ENCODE measurements around the gene SLCO1B1. TPM values are rescaled to one million over a fixed set of nuclear protein-coding genes. Genes with fewer than 3 reads are reported as not detected.
"Not testable (repeated sequence)": the region's sequence is repeated elsewhere in the genome, so short reads cannot be mapped to it uniquely, and the experiment has no call there.

The SLCO1B1 gene
- total and polyA plus RNA-seq, 7 donors, result not detected

GRCh38 chr12:21144309-21144708 lies 13.3 kb downstream of the SLCO1B1 start:
- H3K4me3 ChIP-seq, result no peak overlapping the region

GRCh38 chr12:21149861-21150260 lies 18.9 kb downstream of the SLCO1B1 start:
- H3K27me3 ChIP-seq; H3K27ac ChIP-seq; intact Hi-C loops (cut with DNase I); H3K9me3 ChIP-seq; H3K4me1 ChIP-seq; H3K4me3 ChIP-seq; H3K36me3 ChIP-seq: not testable (repeated sequence)
- 57 to 68% methylated on average over 5 of the region's 5 CpGs for WGBS, 2 donors
- DNase-seq, result peak; percentile 33

More at GRCh38 chr12:21144309-21144708, 13.3 kb downstream of the SLCO1B1 start:
- Histone ChIP-seq H3K36me3 (no peaks in the 10 kb centered on the region), H3K9me3 (peaks cover 0 to 2% (median 0%) of the 10 kb centered on the region in 4 donors), H3K4me1 (no peaks in the 10 kb centered on the region), H3K27ac (no peak overlapping the region), H3K27me3 (no peaks in the 10 kb centered on the region)
- no peak for TF ChIP-seq POLR2AphosphoS5 (IDR thresholded peaks at IDR 0.05)
- no peak for TF ChIP-seq CTCF (IDR thresholded peaks at IDR 0.05)
- no peak for DNase-seq
- intact Hi-C loops (cut with DNase I), result no loop called here

- no peak for DNase-seq
- Histone ChIP-seq H3K27ac (no peak overlapping the region), H3K36me3 (no peaks in the 10 kb centered on the region), H3K9me3 (no peaks in the 10 kb centered on the region), H3K4me1 (no peaks in the 10 kb centered on the region), H3K27me3 (no peaks in the 10 kb centered on the region), H3K4me3 (no peak overlapping the region)
- intact Hi-C loops (cut with DNase I), result no loop called here
- WGBS, 2 donors, result 89 to 94% methylated on average over 3 of the region's 3 CpGs
- no peak for TF ChIP-seq POLR2A (IDR thresholded peaks at IDR 0.05)
- no peak for TF ChIP-seq EP300 (IDR thresholded peaks at IDR 0.05)
- TF ChIP-seq POLR2AphosphoS5 (IDR thresholded peaks at IDR 0.05), result no peak
- no peak for TF ChIP-seq CTCF (IDR thresholded peaks at IDR 0.05)
These were observed 20.2 kb downstream of the SLCO1B1 start for GRCh38 chr12:21151184-21151583.

- TF ChIP-seq POLR2AphosphoS5 (IDR thresholded peaks at IDR 0.05) (no peak), CTCF (IDR thresholded peaks at IDR 0.05) (no peak), POLR2A (IDR thresholded peaks at IDR 0.05) (no peak), EP300 (IDR thresholded peaks at IDR 0.05) (no peak)
- Histone ChIP-seq H3K9me3 (peaks cover 0 to 4% (median 0%) of the 10 kb centered on the region in 4 donors), H3K36me3 (no peaks in the 10 kb centered on the region), H3K4me3 (no peak overlapping the region), H3K4me1 (no peaks in the 10 kb centered on the region), H3K27me3 (no peaks in the 10 kb centered on the region), H3K27ac (no peak overlapping the region)
- 42 to 77% methylated on average over 3 of the region's 3 CpGs for WGBS, 2 donors
- no peak for DNase-seq
- intact Hi-C loops (cut with DNase I), result no loop called here
These were observed 24.7 kb downstream of the SLCO1B1 start for GRCh38 chr12:21155522-21156351.

- TF ChIP-seq EP300 (IDR thresholded peaks at IDR 0.05) (no peak), CTCF (IDR thresholded peaks at IDR 0.05) (no peak), POLR2AphosphoS5 (IDR thresholded peaks at IDR 0.05) (no peak), POLR2A (IDR thresholded peaks at IDR 0.05) (no peak)
- WGBS, 2 donors, result 59 to 71% methylated on average over 4 of the region's 4 CpGs
- intact Hi-C loops (cut with DNase I), result no loop called here
These were observed 34.1 kb downstream of the SLCO1B1 start for GRCh38 chr12:21165048-21165447.

More at GRCh38 chr12:21165048-21165447, 34.1 kb downstream of the SLCO1B1 start:
- H3K4me3 ChIP-seq, result no peak overlapping the region
- H3K9me3 ChIP-seq, result peaks cover 0 to 4% (median 0%) of the 10 kb centered on the region in 4 donors
- no peak overlapping the region for H3K27ac ChIP-seq
- no peaks in the 10 kb centered on the region for H3K27me3 ChIP-seq
- no peaks in the 10 kb centered on the region for H3K4me1 ChIP-seq
- no peaks in the 10 kb centered on the region for H3K36me3 ChIP-seq
- DNase-seq, result no peak
